ENCODE data around the gene CHST8. TPM values are rescaled to one million over a fixed set of nuclear protein-coding genes. Genes with fewer than 3 reads are reported as not detected.

CHST8 gene
- total RNA-seq, 1 experiment from 2014 or later, result not detected

- intact Hi-C loops (cut with micrococcal nuclease), result no loop called here
- no peak for TF ChIP-seq CTCF (IDR thresholded peaks at IDR 0.05; ENCODE audit: unreplicated experiment)
- no peaks in the 10 kb centered on the region for H3K36me3 Mint-ChIP-seq (ENCODE audit: insufficient read depth, unreplicated experiment)
- CTCF ChIA-PET, result interaction anchor here (1.0 kb wide), 1 partner anchor 72 kb away, joined by 3 read pairs; no protein-coding TSS in a partner anchor
- DNase-seq (ENCODE audit: unreplicated experiment), result no peak
- H3K9me3 Mint-ChIP-seq (ENCODE audit: unreplicated experiment), result peaks cover 7% of the 10 kb centered on the region
- POLR2A ChIA-PET, result no interaction called here
- no peaks in the 10 kb centered on the region for H3K4me1 Mint-ChIP-seq (ENCODE audit: insufficient read depth, unreplicated experiment)
- BruUV-seq (replicated peaks), result no TSS peak
- no peak overlapping the region for H3K4me3 Mint-ChIP-seq (ENCODE audit: unreplicated experiment)
- no peak overlapping the region for H3K27ac Mint-ChIP-seq (ENCODE audit: low read depth, unreplicated experiment)
- H3K27me3 Mint-ChIP-seq (ENCODE audit: insufficient read depth, unreplicated experiment), result no peaks in the 10 kb centered on the region
Observed at GRCh38 chr19:33698576-33699435, 77.1 kb downstream of the CHST8 start.

GRCh38 chr19:33699754-33700407 lies 78.1 kb downstream of the CHST8 start:
- H3K9me3 Mint-ChIP-seq (ENCODE audit: unreplicated experiment), result peaks cover 7% of the 10 kb centered on the region
- H3K4me1 Mint-ChIP-seq (ENCODE audit: insufficient read depth, unreplicated experiment), result no peaks in the 10 kb centered on the region
- POLR2A ChIA-PET, result no interaction called here
- no peak overlapping the region for H3K4me3 Mint-ChIP-seq (ENCODE audit: unreplicated experiment)
- H3K27ac Mint-ChIP-seq (ENCODE audit: low read depth, unreplicated experiment), result no peak overlapping the region
- CTCF ChIA-PET, result no interaction called here
- intact Hi-C loops (cut with micrococcal nuclease), result no loop called here
- BruUV-seq (replicated peaks), result no TSS peak
- H3K27me3 Mint-ChIP-seq (ENCODE audit: insufficient read depth, unreplicated experiment), result no peaks in the 10 kb centered on the region
- H3K36me3 Mint-ChIP-seq (ENCODE audit: insufficient read depth, unreplicated experiment), result no peaks in the 10 kb centered on the region
- no peak for TF ChIP-seq CTCF (IDR thresholded peaks at IDR 0.05; ENCODE audit: unreplicated experiment)
- DNase-seq (ENCODE audit: unreplicated experiment), result no peak

GRCh38 chr19:33700408-33701013 lies 78.8 kb downstream of the CHST8 start:
- intact Hi-C loops (cut with micrococcal nuclease), result no loop called here
- no peaks in the 10 kb centered on the region for H3K36me3 Mint-ChIP-seq (ENCODE audit: insufficient read depth, unreplicated experiment)
- no peak for DNase-seq (ENCODE audit: unreplicated experiment)
- H3K4me3 Mint-ChIP-seq (ENCODE audit: unreplicated experiment), result no peak overlapping the region
- H3K4me1 Mint-ChIP-seq (ENCODE audit: insufficient read depth, unreplicated experiment), result no peaks in the 10 kb centered on the region
- H3K27me3 Mint-ChIP-seq (ENCODE audit: insufficient read depth, unreplicated experiment), result no peaks in the 10 kb centered on the region
- H3K9me3 Mint-ChIP-seq (ENCODE audit: unreplicated experiment), result peaks cover 7% of the 10 kb centered on the region
- BruUV-seq (replicated peaks), result no TSS peak
- no peak for TF ChIP-seq CTCF (IDR thresholded peaks at IDR 0.05; ENCODE audit: unreplicated experiment)
- ChIA-PET POLR2A (no interaction called here), CTCF (no interaction called here)
- H3K27ac Mint-ChIP-seq (ENCODE audit: low read depth, unreplicated experiment), result no peak overlapping the region

- Mint-ChIP-seq H3K4me1 (ENCODE audit: insufficient read depth, unreplicated experiment) (no peaks in the 10 kb centered on the region), H3K36me3 (ENCODE audit: insufficient read depth, unreplicated experiment) (no peaks in the 10 kb centered on the region), H3K9me3 (ENCODE audit: unreplicated experiment) (peaks cover 7% of the 10 kb centered on the region), H3K27me3 (ENCODE audit: insufficient read depth, unreplicated experiment) (no peaks in the 10 kb centered on the region), H3K4me3 (ENCODE audit: unreplicated experiment) (no peak overlapping the region), H3K27ac (ENCODE audit: low read depth, unreplicated experiment) (no peak overlapping the region)
- no peak for TF ChIP-seq CTCF (IDR thresholded peaks at IDR 0.05; ENCODE audit: unreplicated experiment)
- DNase-seq (ENCODE audit: unreplicated experiment), result no peak
- ChIA-PET POLR2A (no interaction called here), CTCF (no interaction called here)
- BruUV-seq (replicated peaks), result no TSS peak
- intact Hi-C loops (cut with micrococcal nuclease), result no loop called here
Observed at GRCh38 chr19:33701565-33701964, 79.8 kb downstream of the CHST8 start.
